Breast epithelium (tissue), 3 donors: ENCODE measurements around the gene USP32.

Source experiments
- CTCF ChIP-seq, 3 donors: fragments of 450-650 bp; IDR thresholded peaks; one replicate each; pipeline ENCODE4 v1.5.1; 2016 to 2017; ENCODE audit warnings: antibody characterized with exemption in 3 of 3, mild to moderate bottlenecking in 3 of 3, moderate library complexity in 3 of 3
- POLR2A ChIP-seq: fragments of 450-650 bp; IDR thresholded peaks from one replicate; pipeline ENCODE4 v1.6.1; 2016; ENCODE audit warnings: antibody characterized with exemption, mild to moderate bottlenecking, moderate library complexity

DNA sequence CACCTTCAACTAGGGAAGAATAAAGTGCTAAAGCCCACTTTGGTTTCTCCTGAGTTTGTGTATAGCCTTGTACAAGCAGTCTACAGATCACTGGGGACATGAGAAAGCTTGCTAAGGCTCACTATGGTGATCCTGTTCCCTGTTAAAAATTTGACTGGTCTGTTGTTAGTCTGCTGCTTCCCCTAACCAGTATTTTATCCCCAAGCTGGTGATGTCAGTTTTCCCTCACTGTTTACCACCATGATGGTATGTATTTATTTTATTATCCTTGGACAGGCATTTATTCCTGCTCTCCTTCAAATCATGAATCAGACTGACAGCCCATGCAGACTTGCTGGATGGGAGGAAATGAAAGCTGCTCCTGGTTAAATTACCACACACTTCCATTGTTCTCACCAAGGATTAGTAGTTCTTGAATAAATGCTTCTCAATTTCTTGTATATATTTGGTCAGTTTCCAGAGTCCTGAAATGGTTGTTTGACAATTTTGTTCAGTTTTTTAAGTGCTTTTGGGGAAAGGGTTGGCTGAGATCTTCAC is 142.6 kb downstream of the USP32 start:
- TF ChIP-seq CTCF (IDR thresholded peaks at IDR 0.05) (no peak), POLR2A (no peak)
